NOMO-1 treated with dmso at 0.1 percent for 144 hours (cell line): ENCODE measurements around the gene NBEA.
"Not testable (repeated sequence)": the region's sequence is repeated elsewhere in the genome, so short reads cannot be mapped to it uniquely, and the experiment has no call there.

Experiments
- DNase-seq: peaks from one replicate; lab custom pipeline; 2025; ENCODE audit not compliant: unreplicated experiment; lab: John Stamatoyannopoulos, UW

Gene NBEA

GRCh38 chr13:35630551-35631275 lies 688.6 kb downstream of the NBEA start:
- no peak for DNase-seq

- DNase-seq, result no peak
Measured at GRCh38 chr13:35631666-35632065, 689.6 kb downstream of the NBEA start.

GRCh38 chr13:35643625-35644024 lies 701.6 kb downstream of the NBEA start:
- no peak for DNase-seq

GRCh38 chr13:35646056-35646774 lies 704.1 kb downstream of the NBEA start:
- no peak for DNase-seq

- DNase-seq, result no peak
Measured at GRCh38 chr13:35648201-35648600, 706.1 kb downstream of the NBEA start.

GRCh38 chr13:35649162-35649561 lies 707.1 kb downstream of the NBEA start:
- no peak for DNase-seq

GRCh38 chr13:35659796-35660195 lies 717.7 kb downstream of the NBEA start:
- no peak for DNase-seq

GRCh38 chr13:35664747-35665146 lies 722.7 kb downstream of the NBEA start:
- DNase-seq, result no peak

GRCh38 chr13:35669321-35669720 lies 727.3 kb downstream of the NBEA start:
- no peak for DNase-seq

- no peak for DNase-seq
Measured at GRCh38 chr13:35672611-35673010, 730.5 kb downstream of the NBEA start.

- DNase-seq, result no peak
Measured at GRCh38 chr13:35675651-35676050, 733.6 kb downstream of the NBEA start.

GRCh38 chr13:35677863-35678262 lies 735.8 kb downstream of the NBEA start:
- not testable (repeated sequence) for DNase-seq

- DNase-seq, result no peak
Measured at GRCh38 chr13:35681685-35682084, 739.6 kb downstream of the NBEA start.

- DNase-seq, result no peak
Measured at GRCh38 chr13:35684432-35684831, 742.4 kb downstream of the NBEA start.

GRCh38 chr13:35687336-35687735 lies 745.3 kb downstream of the NBEA start:
- no peak for DNase-seq

GRCh38 chr13:35690581-35691207 lies 748.6 kb downstream of the NBEA start:
- DNase-seq, result no peak

- no peak for DNase-seq
Measured at GRCh38 chr13:35693134-35693784, 751.2 kb downstream of the NBEA start.

GRCh38 chr13:35694031-35694430 lies 752.0 kb downstream of the NBEA start:
- DNase-seq, result no peak

- DNase-seq, result no peak
Measured at GRCh38 chr13:35694549-35695447, 752.7 kb downstream of the NBEA start.

GRCh38 chr13:35695448-35695770 lies 753.3 kb downstream of the NBEA start:
- no peak for DNase-seq
